Fibroblast of lung (primary cell): ENCODE results near the gene DHRS11. TPM values are rescaled to one million over a fixed set of nuclear protein-coding genes. Genes with fewer than 3 reads are reported as not detected.

Experiments used
- DNase-seq, 2 donors: peaks; one replicate each; pipeline versions ENCODE4 v3.0.0 to v3.0.0-alpha.2; 2010; ENCODE audit warnings: low read depth in 2 of 2
- H2AFZ ChIP-seq: 2 replicates; pipeline ENCODE4 v1.5.1; 2012; ENCODE audit warnings: low read length, control low read depth, inconsistent platforms
- H3K27ac ChIP-seq: 2 replicates; pipeline ENCODE4 v1.5.1; 2011; ENCODE audit warnings: low read length, control low read depth; ENCODE audit not compliant: insufficient read depth
- H3K27me3 ChIP-seq: 2 replicates; pipeline ENCODE4 v1.5.1; 2011; ENCODE audit warnings: mild to moderate bottlenecking, low read length; ENCODE audit not compliant: control insufficient read depth, insufficient read depth
- H3K36me3 ChIP-seq: 2 replicates; pipeline ENCODE4 v1.5.1; 2011; ENCODE audit warnings: low read length; ENCODE audit not compliant: control insufficient read depth, insufficient read depth
- H3K4me1 ChIP-seq: 2 replicates; pipeline ENCODE4 v1.5.1; 2011; ENCODE audit warnings: low read length; ENCODE audit not compliant: control insufficient read depth, insufficient read depth; ENCODE audit errors: extremely low read depth
- H3K4me2 ChIP-seq: 2 replicates; pipeline ENCODE4 v1.5.1; 2011; ENCODE audit warnings: low read length, control low read depth; ENCODE audit not compliant: insufficient read depth; ENCODE audit errors: extremely low read depth
- H3K4me3 ChIP-seq, 4 experiments: fragments of 200-600 bp in 1 of 4; sonication (generic) in 1 of 4; replicated peaks in 1 of 4; 2 replicates each; pipeline ENCODE4 v1.5.1; 2011 to 2016; ENCODE audit warnings: low read length in 4 of 4, low read depth in 3 of 4, mild to moderate bottlenecking in 3 of 4, control low read depth in 2 of 4, inconsistent platforms in 1 of 4, mixed read lengths in 1 of 4; ENCODE audit not compliant: insufficient read depth in 1 of 4; ENCODE audit errors: control extremely low read depth in 1 of 4
- H3K79me2 ChIP-seq: 2 replicates; pipeline ENCODE4 v1.5.1; 2012; ENCODE audit warnings: mild to moderate bottlenecking, low read length, inconsistent platforms; ENCODE audit not compliant: control insufficient read depth, insufficient read depth
- H3K9ac ChIP-seq: 2 replicates; pipeline ENCODE4 v1.5.1; 2011; ENCODE audit warnings: mild to moderate bottlenecking, low read length, control low read depth; ENCODE audit not compliant: insufficient read depth
- H3K9me3 ChIP-seq: 2 replicates; pipeline ENCODE4 v1.5.1; 2012; ENCODE audit warnings: low read depth, low read length; ENCODE audit not compliant: control insufficient read depth, insufficient read depth
- H4K20me1 ChIP-seq: 2 replicates; pipeline ENCODE4 v1.5.1; 2011; ENCODE audit warnings: low read length; ENCODE audit not compliant: control insufficient read depth, insufficient read depth; ENCODE audit errors: extremely low read depth
- EZH2 ChIP-seq: IDR thresholded peaks from 2 replicates; pipeline ENCODE4 v1.5.1; 2012; ENCODE audit warnings: low read length, control low read depth, mild to moderate bottlenecking; ENCODE audit errors: missing control alignments
- polyA plus RNA-seq, 2 donors: library from polyadenylated mRNA; depleted of rRNA in 1 of 2; stranded (reverse) in 1 of 2; unstranded in 1 of 2; fragments of >200 nt; gene quantifications; 2 replicates each; pipeline ENCODE4 v1.2.1, GENCODE V29; 2011 to 2012; ENCODE audit warnings: missing spikeins in 1 of 2
- total RNA-seq: library from RNA; depleted of rRNA; stranded (reverse); fragments of >200 nt; gene quantifications from 2 replicates; pipeline ENCODE4 v1.2.1, GENCODE V29; 2014
- TF ChIP-seq, protein P1 (sequence below), 2 donors: IDR thresholded peaks in 1 of 2; conservative IDR thresholded peaks in 1 of 2; 1 replicate in 1 of 2; 2 replicates in 1 of 2; pipeline ENCODE4 v1.5.1; 2011 to 2012; ENCODE audit warnings: low read length in 2 of 2, control low read depth in 1 of 2, inconsistent platforms in 1 of 2, low read depth in 1 of 2, mild to moderate bottlenecking in 1 of 2

DHRS11 gene
- total and polyA plus RNA-seq, 2 donors (not counting 1 experiment from before 2014, with no cell fraction given) = 4.6 to 5.9 TPM

DNA sequence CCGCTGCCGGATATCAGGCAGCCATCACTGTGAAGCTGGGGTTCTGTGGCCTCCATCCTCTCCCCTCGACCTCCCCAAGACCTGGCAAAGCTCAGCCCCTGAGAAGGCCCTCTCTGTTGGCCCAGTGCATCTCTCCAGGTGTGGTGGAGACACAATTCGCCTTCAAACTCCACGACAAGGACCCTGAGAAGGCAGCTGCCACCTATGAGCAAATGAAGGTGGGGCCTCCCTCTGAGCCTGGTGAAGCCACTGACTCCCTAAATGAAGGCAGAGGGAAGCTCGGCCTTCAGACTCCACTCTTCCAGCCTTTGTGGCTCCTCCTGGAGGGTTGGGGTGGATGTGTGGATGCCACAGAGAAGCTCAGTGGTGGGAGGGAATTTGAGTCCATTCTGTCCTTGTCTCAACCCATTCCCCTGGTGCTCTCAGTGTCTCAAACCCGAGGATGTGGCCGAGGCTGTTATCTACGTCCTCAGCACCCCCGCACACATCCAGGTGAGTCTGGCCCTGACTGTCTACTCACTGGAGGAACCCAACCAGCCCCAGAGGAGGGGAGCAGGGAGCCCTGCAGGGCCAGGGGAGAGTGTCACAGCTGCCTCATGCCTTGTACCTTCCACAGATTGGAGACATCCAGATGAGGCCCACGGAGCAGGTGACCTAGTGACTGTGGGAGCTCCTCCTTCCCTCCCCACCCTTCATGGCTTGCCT is 8.0 kb downstream of the DHRS11 start:
- Histone ChIP-seq H3K4me3 (no peak overlapping the region), H3K79me2 (peaks cover 10% of the 10 kb centered on the region), H3K27me3 (no peaks in the 10 kb centered on the region), H3K4me2 (no peak overlapping the region), H3K9me3 (no peaks in the 10 kb centered on the region), H3K4me1 (peaks cover 4% of the 10 kb centered on the region), H4K20me1 (no peaks in the 10 kb centered on the region), H2AFZ (no peak overlapping the region), H3K36me3 (no peaks in the 10 kb centered on the region), H3K9ac (no peak overlapping the region), H3K27ac (no peak overlapping the region)
- no peak for DNase-seq
- TF ChIP-seq EZH2 = no peak
- TF ChIP-seq, protein P1, sequence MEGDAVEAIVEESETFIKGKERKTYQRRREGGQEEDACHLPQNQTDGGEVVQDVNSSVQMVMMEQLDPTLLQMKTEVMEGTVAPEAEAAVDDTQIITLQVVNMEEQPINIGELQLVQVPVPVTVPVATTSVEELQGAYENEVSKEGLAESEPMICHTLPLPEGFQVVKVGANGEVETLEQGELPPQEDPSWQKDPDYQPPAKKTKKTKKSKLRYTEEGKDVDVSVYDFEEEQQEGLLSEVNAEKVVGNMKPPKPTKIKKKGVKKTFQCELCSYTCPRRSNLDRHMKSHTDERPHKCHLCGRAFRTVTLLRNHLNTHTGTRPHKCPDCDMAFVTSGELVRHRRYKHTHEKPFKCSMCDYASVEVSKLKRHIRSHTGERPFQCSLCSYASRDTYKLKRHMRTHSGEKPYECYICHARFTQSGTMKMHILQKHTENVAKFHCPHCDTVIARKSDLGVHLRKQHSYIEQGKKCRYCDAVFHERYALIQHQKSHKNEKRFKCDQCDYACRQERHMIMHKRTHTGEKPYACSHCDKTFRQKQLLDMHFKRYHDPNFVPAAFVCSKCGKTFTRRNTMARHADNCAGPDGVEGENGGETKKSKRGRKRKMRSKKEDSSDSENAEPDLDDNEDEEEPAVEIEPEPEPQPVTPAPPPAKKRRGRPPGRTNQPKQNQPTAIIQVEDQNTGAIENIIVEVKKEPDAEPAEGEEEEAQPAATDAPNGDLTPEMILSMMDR (conservative IDR thresholded peaks at IDR 0.05 in 1 of 2, IDR thresholded peaks at IDR 0.05 in 1 of 2; ENCODE audit: low read depth in 1 of 2, low read length in 2 of 2) = no peak

- Histone ChIP-seq H3K4me1 (peaks cover 4% of the 10 kb centered on the region), H3K4me2 (peak overlapping the region; percentile 90), H3K27ac (peak overlapping the region; percentile 80), H3K4me3 (peak overlapping the region; percentile 57 to 91 (median 83)), H3K9ac (no peak overlapping the region), H2AFZ (no peak overlapping the region), H3K36me3 (no peaks in the 10 kb centered on the region), H4K20me1 (no peaks in the 10 kb centered on the region), H3K27me3 (no peaks in the 10 kb centered on the region), H3K79me2 (peaks cover 10% of the 10 kb centered on the region), H3K9me3 (no peaks in the 10 kb centered on the region)
- TF ChIP-seq, protein P1 (conservative IDR thresholded peaks at IDR 0.05 in 1 of 2, IDR thresholded peaks at IDR 0.05 in 1 of 2; ENCODE audit: low read depth in 1 of 2, low read length in 2 of 2) = no peak
- TF ChIP-seq EZH2 = no peak
- DNase-seq = no peak
These were observed 8.8 kb downstream of the DHRS11 start for GRCh38 chr17:36600465-36600864.

DNA sequence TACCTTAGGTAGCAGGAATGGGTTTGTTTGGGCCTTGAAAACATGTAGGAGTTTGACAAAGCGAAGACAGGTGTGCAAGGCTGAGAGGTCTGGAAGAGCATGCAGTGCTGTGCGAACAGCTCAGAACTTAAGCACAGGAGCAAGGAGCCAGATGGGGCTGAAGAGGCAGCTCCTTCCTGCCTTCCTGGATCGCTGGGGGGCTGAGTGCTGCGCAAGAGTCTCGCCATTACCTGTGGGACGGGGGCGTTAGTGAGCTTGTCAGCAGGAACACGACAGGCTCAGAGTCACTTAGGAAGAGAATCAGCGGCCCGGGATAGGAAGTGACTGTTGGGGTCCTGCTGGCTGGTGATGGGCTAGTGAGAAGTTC is 9.2 kb downstream of the DHRS11 start:
- H3K36me3 ChIP-seq = no peaks in the 10 kb centered on the region
- peaks cover 10% of the 10 kb centered on the region for H3K79me2 ChIP-seq
- H3K4me3 ChIP-seq = peak overlapping the region; percentile 57 to 91 (median 83)
- H3K4me2 ChIP-seq = peak overlapping the region; percentile 90
- H3K27me3 ChIP-seq = no peaks in the 10 kb centered on the region
- H3K27ac ChIP-seq = peak overlapping the region; percentile 80
- H3K9ac ChIP-seq = peak overlapping the region; percentile 74
- peaks cover 4% of the 10 kb centered on the region for H3K4me1 ChIP-seq
- peak overlapping the region; percentile 77 for H2AFZ ChIP-seq
- H4K20me1 ChIP-seq = no peaks in the 10 kb centered on the region
- TF ChIP-seq, protein P1 (conservative IDR thresholded peaks at IDR 0.05 in 1 of 2, IDR thresholded peaks at IDR 0.05 in 1 of 2; ENCODE audit: low read depth in 1 of 2, low read length in 2 of 2) = no peak
- no peak for TF ChIP-seq EZH2
- H3K9me3 ChIP-seq = no peaks in the 10 kb centered on the region
- DNase-seq = no peak
